Measurements from ENCODE around the gene LRRC3B. TPM values are rescaled to one million over a fixed set of nuclear protein-coding genes. Genes with fewer than 3 reads are reported as not detected.

Gene LRRC3B
- total RNA-seq, result under 1 TPM in 1 of 6 donors, not detected in 5; 0.24 TPM

- WGBS, 2 donors, result 1 to 2% methylated on average over 24 to 55 of the region's 72 CpGs
- Histone ChIP-seq H3K27ac (no peak within 1 kb of the TSS), H3K4me3 (peak within 1 kb of the TSS in 3 of 4 donors; percentile 35 to 46 (median 39)), H3K36me3 (no peaks in the 10 kb centered on the region), H3K4me1 (peaks cover 8 to 33% (median 11%) of the 10 kb centered on the region in 4 donors), H3K9me3 (no peaks in the 10 kb centered on the region), H3K27me3 (peaks cover 0 to 10% (median 4%) of the 10 kb centered on the region in 4 donors)
- no peak for TF ChIP-seq CTCF (IDR thresholded peaks at IDR 0.05)
- TF ChIP-seq POLR2A (IDR thresholded peaks at IDR 0.05), result no peak
- TF ChIP-seq POLR2AphosphoS5 (IDR thresholded peaks at IDR 0.05), result no peak
- no peak for TF ChIP-seq EP300 (IDR thresholded peaks at IDR 0.05)
- peak in 1 of 2 donors; percentile 31 for ATAC-seq (ENCODE audit: low FRiP score in 2 of 2)
- peak in 1 of 2 donors; percentile 81 for DNase-seq
Measured at GRCh38 chr3:26622621-26623418, at the start of gene LRRC3B. Gene LRRC3B, plus strand, starts transcription at chr3:26622772. Its CDS starts 86,901 bp downstream, at chr3:26709673.

- ATAC-seq (ENCODE audit: low FRiP score in 2 of 2) (no peak), DNase-seq (no peak)
- TF ChIP-seq POLR2AphosphoS5 (IDR thresholded peaks at IDR 0.05) (no peak), POLR2A (IDR thresholded peaks at IDR 0.05) (no peak), EP300 (IDR thresholded peaks at IDR 0.05) (no peak), CTCF (IDR thresholded peaks at IDR 0.05) (no peak)
- Histone ChIP-seq H3K27me3 (no peaks in the 10 kb centered on the region), H3K9me3 (no peaks in the 10 kb centered on the region), H3K4me3 (no peak overlapping the region), H3K4me1 (no peaks in the 10 kb centered on the region), H3K27ac (no peak overlapping the region), H3K36me3 (no peaks in the 10 kb centered on the region)
Measured at GRCh38 chr3:26574766-26575165, 47.8 kb upstream of the LRRC3B start.

- Histone ChIP-seq H3K4me3 (no peak overlapping the region), H3K9me3 (no peaks in the 10 kb centered on the region), H3K27ac (no peak overlapping the region), H3K36me3 (no peaks in the 10 kb centered on the region), H3K27me3 (no peaks in the 10 kb centered on the region), H3K4me1 (no peaks in the 10 kb centered on the region)
- no peak for ATAC-seq (ENCODE audit: low FRiP score in 2 of 2)
- 58 to 78% methylated on average over 1 of the region's 1 CpG for WGBS, 2 donors
- no peak for DNase-seq
- TF ChIP-seq CTCF (IDR thresholded peaks at IDR 0.05) (no peak), EP300 (IDR thresholded peaks at IDR 0.05) (no peak), POLR2AphosphoS5 (IDR thresholded peaks at IDR 0.05) (no peak), POLR2A (IDR thresholded peaks at IDR 0.05) (no peak)
Measured at GRCh38 chr3:26579116-26579515, 43.5 kb upstream of the LRRC3B start.

- Histone ChIP-seq H3K4me1 (no peaks in the 10 kb centered on the region), H3K36me3 (no peaks in the 10 kb centered on the region), H3K4me3 (no peak overlapping the region), H3K27me3 (no peaks in the 10 kb centered on the region), H3K9me3 (no peaks in the 10 kb centered on the region), H3K27ac (no peak overlapping the region)
- DNase-seq, result no peak
- TF ChIP-seq EP300 (IDR thresholded peaks at IDR 0.05) (no peak), POLR2A (IDR thresholded peaks at IDR 0.05) (no peak), CTCF (IDR thresholded peaks at IDR 0.05) (no peak), POLR2AphosphoS5 (IDR thresholded peaks at IDR 0.05) (no peak)
- WGBS, 2 donors, result 86% methylated on average over 4 of the region's 4 CpGs
- ATAC-seq (ENCODE audit: low FRiP score in 2 of 2), result no peak
Measured at GRCh38 chr3:26587571-26587970, 35.0 kb upstream of the LRRC3B start.

- 74 to 93% methylated on average over 2 of the region's 2 CpGs for WGBS, 2 donors
- H3K4me3 ChIP-seq, result no peak overlapping the region
- H3K36me3 ChIP-seq, result no peaks in the 10 kb centered on the region
- H3K27ac ChIP-seq, result no peak overlapping the region
- no peaks in the 10 kb centered on the region for H3K27me3 ChIP-seq
- no peaks in the 10 kb centered on the region for H3K4me1 ChIP-seq
- TF ChIP-seq POLR2AphosphoS5 (IDR thresholded peaks at IDR 0.05) (no peak), EP300 (IDR thresholded peaks at IDR 0.05) (no peak), CTCF (IDR thresholded peaks at IDR 0.05) (no peak), POLR2A (IDR thresholded peaks at IDR 0.05) (no peak)
- DNase-seq (no peak), ATAC-seq (ENCODE audit: low FRiP score in 2 of 2) (no peak)
- H3K9me3 ChIP-seq, result no peaks in the 10 kb centered on the region
Measured at GRCh38 chr3:26588931-26589330, 33.6 kb upstream of the LRRC3B start.

All from upper lobe of left lung (tissue), 6 donors.